Measurements from ENCODE around the gene MAP2K4. TPM values are rescaled to one million over a fixed set of nuclear protein-coding genes. Genes with fewer than 3 reads are reported as not detected.
A peak's percentile ranks its signal among the peaks of the same experiment; 100 is the strongest.

MAP2K4 gene
- total and polyA plus RNA-seq, 2 experiments from 2014 or later, result 38.5 to 53.6 TPM

DNA sequence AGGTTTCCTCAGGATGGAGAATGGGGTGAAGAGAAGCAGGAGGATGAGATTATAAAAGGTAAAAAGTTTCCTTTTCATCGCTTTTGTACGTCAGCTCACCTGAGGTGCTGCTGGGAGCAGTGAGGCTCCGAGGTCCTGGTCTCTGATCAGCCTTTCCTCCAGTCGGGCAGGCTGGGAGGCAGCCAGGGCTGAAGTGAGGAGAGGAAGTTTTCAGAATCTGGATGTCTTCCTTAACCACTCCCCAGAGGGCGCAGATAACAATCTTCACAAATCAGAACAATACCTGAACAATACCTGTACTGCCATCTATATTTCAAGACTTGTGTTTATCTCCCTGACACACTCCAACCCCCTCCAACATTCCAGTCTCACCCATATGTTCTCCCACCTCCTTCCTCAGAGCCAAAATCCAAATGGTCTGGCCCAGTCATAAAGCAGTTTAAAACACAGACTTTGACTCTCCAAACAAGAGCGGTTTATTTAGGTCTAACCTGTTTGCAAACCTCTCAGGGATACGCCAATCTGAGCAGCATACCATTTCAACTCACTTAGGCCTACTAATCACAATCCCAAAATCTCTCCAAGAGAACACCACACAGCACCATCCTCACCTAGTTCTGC is 30.2 kb upstream of the MAP2K4 start:
- no peaks in the 10 kb centered on the region for H4K20me1 ChIP-seq (ENCODE audit: insufficient read depth, poor library complexity, severe bottlenecking)
- no peaks in the 10 kb centered on the region for H3K9me3 ChIP-seq (ENCODE audit: low read depth)
- H3K9me2 ChIP-seq (replicated peaks; ENCODE audit: insufficient read depth), result no peaks in the 10 kb centered on the region
- H3K27me3 ChIP-seq, result no peaks in the 10 kb centered on the region
- H3K27ac ChIP-seq, result no peak overlapping the region
- H3K36me3 ChIP-seq (replicated peaks; ENCODE audit: insufficient read depth, low read depth), result no peaks in the 10 kb centered on the region
- no peak for DNase-seq (ENCODE audit: low spot score)
- 77% methylated on average over 7 of the region's 7 CpGs for WGBS (ENCODE audit: low lambda C conversion rate, missing lambda C conversion rate)
- no peak overlapping the region for H3K4me2 ChIP-seq
- H3K4me1 ChIP-seq (ENCODE audit: insufficient read depth), result peaks cover 4% of the 10 kb centered on the region
- H3K79me2 ChIP-seq, result peaks cover 2% of the 10 kb centered on the region
- TF ChIP-seq CTCF (IDR thresholded peaks at IDR 0.05; ENCODE audit: poor library complexity), result no peak
- TF ChIP-seq EZH2 (IDR thresholded peaks at IDR 0.05; ENCODE audit: borderline replicate concordance), result no peak
- no peak for TF ChIP-seq EZH2phosphoT487 (IDR thresholded peaks at IDR 0.05; ENCODE audit: low read depth, severe bottlenecking, unreplicated experiment)
- no peak overlapping the region for H3K4me3 ChIP-seq
- no peak overlapping the region for H2AFZ ChIP-seq

DNA sequence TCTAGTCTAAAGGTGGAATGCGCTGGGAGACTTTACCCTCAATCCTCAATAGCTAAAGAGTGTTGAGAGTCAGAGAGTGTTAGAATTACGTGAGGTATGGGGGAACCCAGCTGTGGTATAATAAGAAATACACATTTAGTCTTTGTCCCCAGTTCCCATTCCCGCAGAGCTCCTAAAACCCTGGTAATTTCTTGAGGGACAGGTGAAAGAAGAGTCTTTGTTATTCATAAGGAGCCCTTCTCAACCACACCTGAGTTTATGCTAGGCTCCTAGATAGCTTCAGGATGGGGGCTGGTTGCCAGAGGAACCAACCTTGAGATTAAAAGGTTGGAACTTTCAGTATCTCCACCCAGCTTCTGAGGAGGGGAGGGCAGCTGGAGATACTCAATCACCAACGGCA is 29.2 kb upstream of the MAP2K4 start:
- Histone ChIP-seq H4K20me1 (ENCODE audit: insufficient read depth, poor library complexity, severe bottlenecking) (no peaks in the 10 kb centered on the region), H2AFZ (no peak overlapping the region), H3K79me2 (peaks cover 12% of the 10 kb centered on the region), H3K9me3 (ENCODE audit: low read depth) (no peaks in the 10 kb centered on the region), H3K4me2 (no peak overlapping the region), H3K9me2 (replicated peaks; ENCODE audit: insufficient read depth) (no peaks in the 10 kb centered on the region), H3K4me3 (no peak overlapping the region), H3K27ac (no peak overlapping the region), H3K27me3 (no peaks in the 10 kb centered on the region), H3K36me3 (replicated peaks; ENCODE audit: insufficient read depth, low read depth) (no peaks in the 10 kb centered on the region), H3K4me1 (ENCODE audit: insufficient read depth) (peaks cover 10% of the 10 kb centered on the region)
- WGBS (ENCODE audit: low lambda C conversion rate, missing lambda C conversion rate), result 63% methylated on average over 4 of the region's 4 CpGs
- TF ChIP-seq EZH2phosphoT487 (IDR thresholded peaks at IDR 0.05; ENCODE audit: low read depth, severe bottlenecking, unreplicated experiment) (no peak), EZH2 (IDR thresholded peaks at IDR 0.05; ENCODE audit: borderline replicate concordance) (no peak), CTCF (IDR thresholded peaks at IDR 0.05; ENCODE audit: poor library complexity) (no peak)
- no peak for DNase-seq (ENCODE audit: low spot score)

GRCh38 chr17:11996722-11997146 is 23.9 kb upstream of the MAP2K4 start:
- Histone ChIP-seq H3K4me3 (peak overlapping the region; percentile 64), H3K9me3 (ENCODE audit: low read depth) (no peaks in the 10 kb centered on the region), H3K36me3 (replicated peaks; ENCODE audit: insufficient read depth, low read depth) (no peaks in the 10 kb centered on the region), H3K4me2 (peak overlapping the region; percentile 81), H3K27ac (peak overlapping the region; percentile 90), H3K4me1 (ENCODE audit: insufficient read depth) (peaks cover 7% of the 10 kb centered on the region), H4K20me1 (ENCODE audit: insufficient read depth, poor library complexity, severe bottlenecking) (no peaks in the 10 kb centered on the region), H3K27me3 (no peaks in the 10 kb centered on the region), H3K79me2 (peaks cover 12% of the 10 kb centered on the region), H2AFZ (peak overlapping the region; percentile 62), H3K9me2 (replicated peaks; ENCODE audit: insufficient read depth) (no peaks in the 10 kb centered on the region)
- TF ChIP-seq EZH2 (IDR thresholded peaks at IDR 0.05; ENCODE audit: borderline replicate concordance) (no peak), EZH2phosphoT487 (IDR thresholded peaks at IDR 0.05; ENCODE audit: low read depth, severe bottlenecking, unreplicated experiment) (no peak), CTCF (IDR thresholded peaks at IDR 0.05; ENCODE audit: poor library complexity) (no peak)
- WGBS (ENCODE audit: low lambda C conversion rate, missing lambda C conversion rate), result 7% methylated on average over 14 of the region's 14 CpGs
- peak; percentile 49 for DNase-seq (ENCODE audit: low spot score)
